HG02870 (cell line): ENCODE data around the gene MCF2L.

Source experiments
- ATAC-seq: cut with Tn5 transposase; IDR thresholded peaks from one replicate; pipeline ENCODE4 v1.9.1; 2021; ENCODE audit warnings: mild to moderate bottlenecking, moderate library complexity; ENCODE audit not compliant: unreplicated experiment

The MCF2L gene

DNA sequence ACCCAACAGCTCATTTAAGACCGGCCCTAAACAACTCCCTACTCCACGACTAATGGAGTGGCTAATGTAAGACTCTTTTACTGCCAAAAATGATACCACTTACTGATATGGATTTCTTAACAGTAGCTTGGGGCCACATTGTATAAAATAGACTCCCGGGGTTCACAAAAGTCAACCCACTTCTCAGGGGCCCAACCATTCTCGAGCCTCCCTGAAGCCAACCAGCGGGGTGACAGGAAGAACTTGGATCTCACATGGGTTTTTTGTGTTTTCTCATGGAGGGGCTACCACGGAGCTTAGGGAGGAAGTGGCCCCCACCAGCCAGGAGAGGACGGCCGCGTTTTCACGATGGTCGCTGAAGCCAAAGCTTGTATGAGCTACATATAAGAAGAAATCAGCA lies 8.1 kb downstream of the MCF2L start:
- ATAC-seq = no peak

DNA sequence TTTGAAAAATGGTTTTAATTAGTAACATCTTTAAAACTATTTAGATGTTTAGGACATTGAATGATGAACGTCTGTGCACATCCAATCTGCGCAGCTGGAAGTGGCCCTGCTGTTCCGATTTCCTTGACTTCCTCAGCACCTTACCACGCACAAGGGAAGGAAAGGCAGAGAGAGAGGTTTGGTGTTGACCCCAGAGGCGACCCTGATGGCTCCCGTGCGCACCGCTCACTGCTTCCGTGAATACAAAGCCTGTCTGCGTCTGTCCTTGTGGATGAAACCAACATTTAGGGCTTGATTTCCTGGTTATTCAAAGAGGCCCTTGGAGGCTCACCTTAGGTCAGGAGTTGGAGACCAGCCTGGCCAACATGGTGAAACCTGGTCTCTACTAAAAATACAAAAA lies 8.5 kb downstream of the MCF2L start:
- no peak for ATAC-seq

DNA sequence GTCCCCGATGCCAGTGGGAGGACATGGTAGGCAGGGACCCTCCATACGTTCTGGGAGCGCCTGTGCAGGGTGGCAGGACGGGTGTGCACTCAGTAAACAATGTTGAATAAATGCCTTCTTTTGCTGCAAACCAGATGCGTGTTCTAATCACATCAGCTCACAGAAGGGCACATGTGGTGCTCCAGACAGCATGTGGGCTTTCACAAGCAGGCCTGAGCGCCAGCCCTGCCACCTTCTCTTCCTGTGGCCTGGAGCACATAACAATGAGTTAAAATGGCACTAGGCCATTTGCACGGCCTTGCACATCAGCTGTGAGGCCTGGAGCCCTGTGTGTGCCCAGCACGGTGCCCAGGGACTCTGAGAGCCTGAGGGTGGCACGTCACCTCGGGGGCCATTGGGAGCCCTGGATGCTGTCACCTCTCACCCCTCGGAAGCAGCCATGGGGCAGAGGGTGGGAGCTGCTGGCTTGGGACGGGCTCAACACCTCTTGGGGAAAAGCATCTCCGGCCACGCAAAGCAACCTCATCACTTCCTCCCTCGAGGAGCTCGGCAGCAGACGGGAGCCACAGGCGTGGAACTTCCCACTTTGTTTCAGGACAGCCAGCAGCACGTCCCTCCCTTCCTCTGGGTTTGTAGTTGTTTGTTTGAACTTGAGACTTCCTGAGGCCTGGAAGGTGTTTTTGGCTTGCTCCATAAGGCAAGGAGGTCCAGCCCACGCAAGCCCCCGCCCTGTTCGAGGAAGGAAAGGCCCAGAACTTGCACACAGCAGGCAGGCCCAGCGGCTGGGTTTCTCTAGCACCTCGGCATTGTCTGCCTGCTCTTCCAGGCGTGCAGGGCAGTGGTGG lies 9.8 kb downstream of the MCF2L start:
- no peak for ATAC-seq

DNA sequence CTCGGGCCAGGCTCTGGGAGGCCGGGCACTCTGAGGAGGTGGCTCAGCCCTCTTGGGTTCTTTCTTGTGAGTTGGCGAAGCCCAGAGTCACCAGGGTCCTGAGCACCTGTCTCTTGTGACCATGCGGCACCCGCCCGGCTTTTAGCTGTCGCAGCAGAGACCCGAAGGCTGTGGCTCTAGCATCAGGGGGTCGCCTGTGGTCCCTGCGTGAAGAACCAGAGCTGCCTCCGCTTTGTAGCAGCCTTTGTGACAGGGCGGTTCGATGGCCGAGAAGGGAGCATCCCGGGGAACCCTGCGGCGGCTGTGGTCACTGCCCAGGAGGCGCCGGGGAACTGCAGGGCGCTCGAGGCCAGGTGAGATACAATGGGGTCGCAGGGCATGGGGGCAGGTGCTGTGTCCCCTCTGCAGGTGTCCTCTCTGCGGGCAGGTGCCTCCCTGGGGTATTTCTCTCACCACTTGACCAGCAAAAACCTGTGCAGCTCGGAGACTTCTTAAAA lies 10.4 kb downstream of the MCF2L start:
- no peak for ATAC-seq

DNA sequence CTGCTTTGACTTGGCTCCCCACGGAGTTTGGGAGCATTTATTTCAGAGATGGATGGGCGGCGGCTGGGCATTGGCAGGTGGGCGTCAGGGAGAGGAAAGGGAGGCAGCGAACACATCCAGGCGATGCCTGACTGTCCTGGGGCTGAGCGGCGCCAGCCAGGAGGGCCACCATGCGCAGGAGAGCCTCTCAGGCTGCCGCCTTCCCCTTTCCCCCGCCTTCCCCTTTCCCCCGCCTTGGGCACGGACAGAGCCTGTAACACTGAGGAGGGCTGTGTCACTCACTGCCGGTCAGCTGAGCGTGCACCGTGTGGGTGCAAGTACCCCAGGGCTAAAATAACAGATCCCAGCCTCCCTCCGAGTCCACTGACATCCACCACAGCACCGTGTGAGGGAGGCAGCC lies 11.4 kb downstream of the MCF2L start:
- ATAC-seq = no peak

DNA sequence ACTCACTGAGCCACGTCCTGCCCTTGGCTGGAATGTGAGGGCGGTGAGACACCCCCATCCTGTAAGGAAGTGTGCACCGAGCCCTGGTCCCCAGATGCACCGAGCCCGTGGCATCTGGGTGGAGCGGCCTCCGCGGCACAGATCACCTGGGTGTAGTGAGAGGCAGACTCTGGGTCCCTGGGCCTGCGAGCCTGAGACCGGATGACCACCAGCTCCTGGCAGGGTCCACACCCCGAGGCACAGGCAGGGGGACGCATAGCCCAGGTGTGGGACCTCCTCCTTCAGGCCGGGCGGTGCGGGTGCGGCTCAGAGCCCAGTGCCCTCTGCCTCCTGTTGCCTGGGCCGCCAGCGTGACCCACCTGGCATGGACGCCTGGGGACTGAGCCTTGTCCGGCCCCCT lies 12.4 kb downstream of the MCF2L start:
- ATAC-seq = no peak

DNA sequence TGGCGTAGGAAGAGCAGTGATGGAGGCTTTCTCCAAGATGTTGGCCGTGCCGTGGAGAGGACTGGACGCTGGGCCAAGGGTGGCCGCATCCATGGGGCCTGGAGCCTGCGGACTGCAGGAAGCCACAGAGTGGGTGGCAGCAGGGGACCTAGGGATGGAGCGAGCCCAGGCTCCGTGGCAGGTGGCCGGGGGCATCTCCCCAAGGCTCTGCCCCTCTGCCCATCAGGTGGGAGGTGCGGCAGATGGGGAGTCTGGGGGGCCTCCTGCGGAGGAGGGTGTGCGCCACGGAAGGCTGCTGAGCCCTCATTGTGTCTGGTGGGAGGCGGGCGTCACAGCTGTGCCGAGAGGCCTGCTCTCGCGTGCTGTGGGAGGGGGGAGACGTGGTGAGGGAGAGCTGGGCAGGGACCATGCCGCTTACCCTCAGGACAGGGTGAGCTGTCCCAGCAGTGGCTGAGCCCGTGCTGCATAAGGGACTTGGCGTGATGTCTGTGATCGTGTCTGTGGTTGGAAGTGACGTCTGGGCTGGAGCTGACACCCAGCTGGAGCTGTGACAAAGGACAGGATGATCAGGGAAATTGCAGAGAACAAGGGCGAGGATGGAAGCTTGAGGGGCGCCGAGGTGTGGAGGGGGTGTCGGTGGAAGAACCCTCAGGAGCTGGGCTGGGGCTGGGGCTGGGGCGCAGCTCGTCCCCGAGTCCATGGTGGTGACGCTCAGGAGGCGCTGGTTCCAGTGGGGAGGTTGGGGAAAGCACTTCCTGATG lies 13.4 kb downstream of the MCF2L start:
- no peak for ATAC-seq

DNA sequence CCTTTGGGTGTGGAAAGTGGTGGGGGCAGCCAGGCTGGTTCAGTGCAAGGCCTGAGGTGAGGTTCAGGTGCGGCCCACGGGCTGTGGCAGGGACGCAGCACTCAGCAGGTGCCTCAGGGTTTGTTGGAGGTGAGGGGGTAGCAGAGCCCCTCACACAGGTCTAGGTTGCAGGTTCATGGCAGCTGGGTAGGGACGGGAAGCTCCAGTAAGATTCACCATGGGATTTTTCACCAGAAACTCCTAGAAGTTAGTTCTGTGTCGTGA lies 14.0 kb downstream of the MCF2L start:
- ATAC-seq = no peak

DNA sequence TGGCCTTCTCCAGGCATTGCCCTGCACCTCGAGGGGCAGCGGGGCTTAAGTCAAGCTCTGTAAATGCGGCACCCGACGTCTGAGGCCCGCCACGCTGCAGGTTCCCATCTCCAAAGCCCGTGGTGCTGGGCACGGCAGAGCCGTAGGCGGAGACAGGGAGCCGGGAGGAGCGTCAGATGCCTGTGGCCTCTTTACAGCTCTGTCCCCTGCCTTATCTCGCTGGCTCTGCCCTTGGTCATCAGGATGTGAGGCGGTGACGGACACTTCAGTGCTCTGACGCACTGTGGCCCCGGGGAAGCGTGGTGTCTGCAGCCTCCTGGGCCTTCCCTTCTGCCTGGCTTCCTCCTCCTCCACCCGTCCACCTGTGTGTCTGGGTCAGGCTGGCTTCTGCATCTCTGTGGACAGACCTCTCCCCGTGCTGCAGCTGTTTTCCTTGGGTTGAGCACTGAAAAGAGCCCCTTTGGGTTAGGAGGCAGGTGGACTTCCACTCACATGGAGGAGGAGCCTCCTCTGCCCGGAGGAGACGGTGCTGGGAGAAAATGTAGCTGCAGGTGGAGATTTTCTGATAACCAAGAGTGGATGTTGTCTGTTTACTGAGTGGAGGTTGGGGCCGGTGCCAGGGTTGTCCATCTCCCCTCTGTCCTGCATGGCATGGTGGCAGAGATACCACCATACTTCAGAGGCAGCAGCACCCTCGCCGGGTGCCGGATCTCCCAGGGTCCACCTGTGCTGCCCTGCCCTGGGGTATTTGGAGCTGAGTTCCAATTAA lies 14.6 kb downstream of the MCF2L start:
- ATAC-seq = no peak

DNA sequence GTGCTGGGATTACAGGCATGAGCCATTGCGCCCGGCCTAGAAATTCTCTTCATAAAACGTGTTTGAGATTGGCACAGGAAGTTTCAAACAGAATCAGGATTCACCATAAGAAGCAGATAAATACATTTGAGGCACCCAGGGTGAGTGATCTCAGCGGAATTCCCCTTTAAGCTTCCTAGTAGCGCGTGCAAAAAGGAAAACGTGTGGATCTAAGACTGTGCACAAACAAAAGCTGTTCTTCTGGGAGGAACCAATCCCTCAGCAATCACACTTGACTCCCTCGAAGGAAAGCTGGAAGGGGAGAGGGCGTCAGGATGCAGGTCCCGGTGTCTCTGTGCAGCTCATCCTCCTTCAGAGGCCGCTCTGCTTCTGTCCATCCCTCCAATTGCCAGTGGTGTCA lies 15.5 kb downstream of the MCF2L start:
- no peak for ATAC-seq

DNA sequence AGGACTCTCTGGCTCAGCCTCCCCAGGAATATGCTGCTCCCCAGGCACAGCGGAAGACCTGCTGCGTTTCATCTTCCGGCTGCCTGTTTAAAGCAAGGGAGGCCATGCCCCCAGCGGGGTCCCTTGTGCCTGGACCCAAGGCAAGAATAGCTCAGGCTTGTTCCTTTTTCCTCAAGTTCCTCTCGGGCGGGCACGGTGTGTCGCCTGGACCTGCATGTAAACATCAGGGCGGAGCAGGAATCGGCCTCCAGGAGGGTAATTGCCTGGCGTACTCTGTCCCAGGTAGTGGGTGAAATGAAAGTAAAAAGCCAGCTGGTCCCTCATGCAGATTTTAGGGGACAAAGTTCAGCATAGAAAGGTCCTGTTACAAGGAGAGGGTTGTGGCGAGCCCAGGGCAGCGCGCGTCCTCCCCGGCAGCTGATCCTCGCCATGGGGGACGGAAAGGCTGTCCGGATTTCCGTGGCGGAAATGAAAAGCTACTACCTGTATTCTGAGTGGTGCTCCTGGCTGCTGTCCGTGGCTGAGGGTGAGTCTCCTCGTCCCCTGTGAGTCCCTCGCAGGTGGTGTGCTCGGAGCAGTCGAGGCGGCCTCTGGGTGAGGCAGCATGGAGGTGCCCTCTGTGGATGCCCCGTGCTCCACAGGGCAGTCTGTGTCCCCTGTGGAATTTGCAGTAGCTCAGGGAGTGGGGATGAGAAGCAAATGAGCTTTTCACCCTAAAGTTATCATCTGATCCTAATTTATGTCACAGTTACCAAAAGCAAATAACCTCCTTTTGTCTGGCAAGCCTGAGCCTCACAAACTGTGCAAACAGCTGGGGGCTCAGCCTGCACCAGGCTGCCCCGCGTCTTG lies 16.2 kb downstream of the MCF2L start:
- ATAC-seq = no peak

DNA sequence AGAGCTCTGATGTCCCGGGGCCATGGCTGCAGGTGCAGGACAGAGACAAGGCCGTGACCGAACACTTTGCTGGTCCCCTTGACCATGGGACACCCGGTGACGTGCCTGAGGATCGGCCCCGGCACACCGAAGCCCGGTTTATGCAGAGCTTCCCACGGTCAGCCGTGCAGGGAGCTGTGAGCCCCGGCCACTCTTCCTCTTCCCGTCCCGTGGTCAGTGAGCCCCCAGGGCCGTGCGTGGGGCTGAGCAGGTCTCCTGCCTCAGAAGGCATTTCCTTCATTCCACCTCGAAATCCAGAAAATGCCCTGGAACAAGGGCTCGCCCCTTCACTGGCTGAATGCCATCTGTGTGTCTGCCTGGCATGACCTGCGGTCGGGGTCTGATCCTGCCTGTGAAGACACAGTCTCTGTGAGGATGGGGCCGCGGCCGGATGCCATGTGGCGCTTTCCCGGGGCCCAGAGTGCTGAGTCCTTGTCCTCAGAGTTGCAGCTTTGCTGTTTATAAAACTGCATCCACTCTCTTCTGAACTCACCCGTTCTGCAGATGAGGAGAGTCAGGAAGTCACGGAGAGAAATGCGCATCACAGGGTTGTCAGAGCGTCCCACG lies 16.9 kb downstream of the MCF2L start:
- no peak for ATAC-seq

DNA sequence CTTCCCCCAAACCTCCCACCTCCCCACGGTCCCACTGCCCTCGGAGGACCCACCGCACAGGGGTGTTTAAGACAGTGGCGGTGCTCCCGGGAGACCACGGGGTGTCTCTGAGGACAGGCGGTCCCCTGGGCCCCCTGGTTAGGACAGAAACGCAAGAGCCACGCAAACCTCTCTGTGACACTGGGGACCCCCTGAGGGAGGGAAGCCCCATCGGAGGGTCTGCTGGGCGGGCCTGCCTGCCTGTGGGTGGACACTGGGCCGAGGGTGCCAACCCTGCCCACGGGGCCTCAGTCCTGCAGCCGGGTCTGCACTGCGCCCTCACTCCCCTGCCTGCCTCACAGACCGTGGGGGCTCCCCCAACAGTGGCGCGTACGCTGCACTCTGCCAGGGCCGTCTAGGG lies 17.5 kb downstream of the MCF2L start:
- ATAC-seq = no peak

DNA sequence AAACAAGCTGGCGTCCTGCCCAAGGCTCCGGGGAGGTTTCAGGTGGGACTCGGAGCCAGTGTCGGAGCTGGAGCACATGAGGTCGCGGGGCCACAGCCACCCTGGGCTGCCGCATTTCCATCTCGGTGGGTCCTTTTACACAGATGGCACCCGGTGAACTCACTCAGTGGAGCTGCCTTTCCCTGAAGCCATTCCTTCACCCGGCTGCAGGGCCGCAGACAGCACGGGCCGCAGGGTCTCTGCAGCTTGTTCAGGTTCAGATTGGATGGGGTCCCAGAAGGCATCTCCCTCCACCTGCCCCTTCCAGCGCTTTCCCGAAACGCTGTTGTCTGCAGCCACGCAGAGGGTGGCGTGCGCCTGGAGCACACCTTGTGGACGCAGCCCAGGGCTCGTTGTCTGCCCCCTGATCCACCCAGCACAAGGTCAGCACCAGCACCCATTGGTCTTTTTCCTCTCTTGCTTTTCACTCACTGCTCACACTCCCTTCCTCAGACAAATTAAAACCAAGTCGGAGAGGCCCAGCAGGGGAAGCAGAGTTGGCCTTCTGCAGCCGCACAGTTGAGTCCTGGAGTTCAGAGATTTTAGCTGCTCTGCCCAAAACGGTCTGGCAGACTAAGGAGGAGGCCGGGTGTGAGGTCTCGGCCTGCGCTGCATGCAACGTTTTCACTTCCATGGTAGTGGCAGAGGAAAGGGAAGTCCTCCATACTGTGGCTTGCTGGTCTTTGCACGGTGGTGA lies 18.1 kb downstream of the MCF2L start:
- ATAC-seq = no peak

DNA sequence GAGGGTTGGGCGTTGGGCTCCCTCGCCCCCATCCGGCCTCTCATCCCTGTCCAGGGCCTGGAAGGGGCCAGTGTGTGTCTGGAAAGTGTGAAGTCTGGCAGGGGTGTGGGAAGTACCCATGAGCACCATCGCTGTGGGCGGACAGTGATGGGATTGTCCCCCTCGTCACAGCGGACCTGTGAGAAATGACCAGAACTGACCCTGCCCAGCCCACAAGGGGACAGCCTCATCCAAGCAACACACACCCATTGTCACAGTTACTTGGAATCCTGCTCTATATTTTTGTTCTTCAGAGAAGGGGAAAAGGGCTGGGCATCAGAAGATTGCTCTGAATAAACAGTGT lies 18.6 kb downstream of the MCF2L start:
- no peak for ATAC-seq

DNA sequence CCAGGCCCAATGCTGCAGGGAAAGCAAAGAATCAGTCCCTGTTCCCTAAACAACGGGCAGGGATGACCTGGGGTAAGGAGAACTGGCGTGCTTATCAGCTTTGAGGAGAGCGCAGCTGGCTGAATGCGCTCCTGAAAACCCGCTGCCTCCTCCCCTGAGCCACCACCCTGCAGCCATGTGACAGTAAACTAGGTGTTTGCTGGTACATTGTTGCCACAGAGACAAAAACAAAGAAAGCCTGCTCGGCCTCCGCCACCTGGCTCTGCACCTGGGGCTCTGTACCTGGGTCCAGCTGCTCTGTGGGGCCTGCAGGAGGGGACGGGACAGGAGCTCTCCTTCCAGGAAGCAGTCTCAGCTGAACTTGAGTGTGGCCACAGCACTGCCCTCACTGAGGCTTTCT lies 21.8 kb downstream of the MCF2L start:
- no peak for ATAC-seq

DNA sequence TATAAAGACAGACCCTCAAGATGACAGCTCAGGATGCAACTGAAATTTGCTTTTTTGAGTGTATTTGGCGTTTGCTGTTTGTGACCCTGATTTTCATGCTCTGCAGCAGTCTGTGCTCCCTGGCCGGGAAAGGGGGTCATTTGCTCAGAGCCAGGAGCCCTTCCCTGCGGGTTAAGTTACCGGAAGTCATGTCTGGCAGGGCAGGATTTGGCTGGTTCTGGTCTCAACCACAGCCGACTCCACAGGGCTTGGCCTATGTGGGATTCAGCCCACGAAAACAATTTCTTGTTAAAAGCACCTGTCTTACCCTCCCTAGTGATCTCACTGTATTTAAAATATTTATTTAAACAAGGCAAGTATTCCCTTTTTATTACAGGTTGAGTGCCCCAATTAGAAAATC lies 22.6 kb downstream of the MCF2L start:
- no peak for ATAC-seq

DNA sequence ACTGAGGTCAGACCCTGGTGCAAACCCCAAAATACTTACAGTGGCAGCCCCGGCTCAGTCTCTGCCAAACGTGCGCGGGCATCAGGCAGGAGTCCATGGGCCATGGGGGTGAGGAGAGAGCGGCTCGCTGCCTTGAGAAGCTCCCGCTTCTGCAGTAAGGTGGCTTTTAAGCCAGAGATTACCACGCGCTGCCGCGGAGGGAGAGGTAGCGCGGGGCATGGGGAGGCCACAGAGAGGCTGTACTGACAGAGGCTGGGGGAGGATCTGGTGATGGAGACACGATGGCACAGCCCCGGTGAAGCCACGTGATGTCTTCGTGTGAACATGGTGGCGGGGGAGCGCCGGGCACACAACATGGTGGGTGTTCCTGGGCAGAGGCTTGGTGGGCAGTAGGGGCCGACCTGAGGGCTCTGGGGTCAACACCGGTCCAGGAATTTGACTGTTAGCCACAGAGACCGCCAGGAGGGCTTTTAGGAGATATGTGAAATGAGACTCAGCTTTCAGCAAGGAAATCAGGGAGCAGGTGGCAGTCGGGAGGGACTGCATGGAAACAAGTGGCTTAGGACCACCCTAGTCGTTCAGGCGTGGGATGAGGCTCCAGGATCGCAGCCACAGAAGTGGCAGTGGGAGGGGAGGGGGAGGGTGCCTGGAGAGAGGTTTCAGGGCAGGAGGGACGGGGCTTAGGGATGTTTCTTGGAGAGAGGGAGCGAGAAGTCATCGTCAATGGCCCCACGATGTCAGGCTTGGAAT lies 24.1 kb downstream of the MCF2L start:
- no peak for ATAC-seq

DNA sequence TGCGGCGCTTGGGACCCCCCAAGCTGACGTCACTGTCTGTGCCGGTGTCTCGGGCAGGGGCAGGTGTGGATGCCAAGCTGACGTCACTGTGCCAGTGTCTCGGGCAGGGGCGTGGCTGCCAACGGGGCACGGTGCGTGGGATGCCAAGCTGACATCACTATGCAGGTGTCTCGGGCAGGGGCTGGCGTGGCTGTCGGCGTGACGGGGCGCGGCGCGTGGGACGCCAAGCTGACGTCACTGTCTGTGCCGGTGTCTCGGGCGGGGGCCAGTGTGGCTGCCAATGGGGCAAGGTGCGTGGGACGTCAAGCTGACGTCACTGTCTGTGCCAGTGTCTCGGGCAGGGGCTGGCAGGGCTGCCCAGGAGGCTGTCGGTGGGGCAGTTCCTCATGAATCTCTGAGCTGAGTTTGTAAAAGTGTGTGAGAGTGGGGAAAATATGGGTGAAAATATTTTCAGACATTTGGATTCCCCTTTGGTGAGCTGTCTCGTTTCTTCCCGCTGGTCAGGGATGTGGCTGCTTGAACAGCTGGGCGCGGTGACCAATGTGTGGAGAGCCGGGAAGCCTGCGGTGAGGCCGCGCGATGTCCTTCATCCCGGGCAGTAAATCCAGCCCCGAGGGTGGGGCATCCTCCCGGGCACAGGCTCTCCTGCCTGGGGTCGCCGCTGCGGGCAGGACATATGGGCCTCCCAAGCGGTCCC lies 25.2 kb downstream of the MCF2L start:
- no peak for ATAC-seq
